Right ventricle myocardium superior (tissue), 1 donor: ENCODE measurements around the gene BAD. TPM values are rescaled to one million over a fixed set of nuclear protein-coding genes. Genes with fewer than 3 reads are reported as not detected.
A peak's percentile ranks its signal among the peaks of the same experiment; 100 is the strongest.
"Not testable (repeated sequence)": the region's sequence is repeated elsewhere in the genome, so short reads cannot be mapped to it uniquely, and the experiment has no call there.

Source experiments
- ATAC-seq: fragments of 200-7000 bp; cut with Tn5 transposase; one replicate; pipeline ENCODE4 v1.9.1; 2020; ENCODE audit warnings: mild to moderate bottlenecking; ENCODE audit not compliant: poor library complexity
- DNase-seq: peaks from one replicate; pipeline ENCODE4 v3.0.0-alpha.2; 2020
- intact Hi-C: fragments of 100-400 bp; cut with DNase I; formaldehyde crosslinking; loops from one replicate; pipeline ENCODE4 v1.11.2; 2022
- total RNA-seq: library from RNA; stranded (reverse); fragmentation: NEBNext Ultra II Directional; extraction: Animal tissue kit (Norgen Biotek cat#: 25700); gene quantifications from one replicate; pipeline ENCODE4 v1.2.1, GENCODE V29; 2021
- donor health status: DM: no; HTN: yes; CAD: no; lungs with severe emphysema.

The BAD gene
- total RNA-seq, 1 donor from 2014 or later = 90.1 TPM

DNA sequence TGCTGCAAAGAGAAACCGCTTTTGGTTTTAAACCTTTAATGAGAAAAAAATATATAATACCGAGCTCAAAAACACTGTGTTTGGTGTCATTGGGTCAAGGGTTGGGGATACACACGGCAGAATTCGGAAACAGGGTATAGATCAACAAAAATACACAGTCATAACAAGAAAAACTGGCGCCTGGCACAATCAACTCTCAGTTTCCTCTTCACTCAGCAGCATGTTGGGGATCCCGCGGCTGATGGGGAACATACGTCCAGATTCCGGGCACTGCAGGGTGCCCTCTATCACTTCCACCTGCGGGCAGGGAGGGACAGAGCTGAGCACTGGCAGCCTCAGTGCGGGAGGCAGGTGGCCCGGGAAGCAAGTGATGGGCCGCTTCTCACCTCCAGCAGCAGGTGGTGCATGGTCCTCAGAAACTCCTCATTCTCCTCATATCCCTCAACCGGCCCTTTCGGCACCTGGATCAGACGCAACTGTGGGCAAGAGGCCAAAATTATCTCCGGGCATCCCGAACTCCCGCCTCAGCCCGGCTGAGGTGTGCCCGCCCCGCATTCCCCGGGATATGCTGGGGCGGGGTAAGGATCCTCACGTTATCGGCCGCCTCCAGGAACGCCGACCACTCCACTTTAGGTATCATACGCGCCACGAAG, 32.3 kb upstream of the BAD start:
- intact Hi-C loops = loop anchor here (5.0 kb wide), 1 partner anchor 41 kb away; the partner anchor contains the start of gene RPS6KA4
- no peak for DNase-seq
- ATAC-seq = no peak

DNA sequence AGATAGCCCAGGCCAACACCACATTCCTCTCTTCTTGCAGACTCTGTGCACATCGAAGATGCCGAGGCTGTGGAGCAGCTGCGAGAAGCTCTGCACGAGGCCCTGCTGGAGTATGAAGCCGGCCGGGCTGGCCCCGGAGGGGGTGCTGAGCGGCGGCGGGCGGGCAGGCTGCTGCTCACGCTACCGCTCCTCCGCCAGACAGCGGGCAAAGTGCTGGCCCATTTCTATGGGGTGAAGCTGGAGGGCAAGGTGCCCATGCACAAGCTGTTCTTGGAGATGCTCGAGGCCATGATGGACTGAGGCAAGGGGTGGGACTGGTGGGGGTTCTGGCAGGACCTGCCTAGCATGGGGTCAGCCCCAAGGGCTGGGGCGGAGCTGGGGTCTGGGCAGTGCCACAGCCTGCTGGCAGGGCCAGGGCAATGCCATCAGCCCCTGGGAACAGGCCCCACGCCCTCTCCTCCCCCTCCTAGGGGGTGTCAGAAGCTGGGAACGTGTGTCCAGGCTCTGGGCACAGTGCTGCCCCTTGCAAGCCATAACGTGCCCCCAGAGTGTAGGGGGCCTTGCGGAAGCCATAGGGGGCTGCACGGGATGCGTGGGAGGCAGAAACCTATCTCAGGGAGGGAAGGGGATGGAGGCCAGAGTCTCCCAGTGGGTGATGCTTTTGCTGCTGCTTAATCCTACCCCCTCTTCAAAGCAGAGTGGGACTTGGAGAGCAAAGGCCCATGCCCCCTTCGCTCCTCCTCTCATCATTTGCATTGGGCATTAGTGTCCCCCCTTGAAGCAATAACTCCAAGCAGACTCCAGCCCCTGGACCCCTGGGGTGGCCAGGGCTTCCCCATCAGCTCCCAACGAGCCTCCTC, 31.4 kb upstream of the BAD start:
- intact Hi-C loops = loop anchor here (5.0 kb wide), 1 partner anchor 41 kb away; the partner anchor contains the start of gene RPS6KA4
- not testable (repeated sequence) for ATAC-seq, DNase-seq

- no peak for ATAC-seq
- no peak for DNase-seq
Observed at GRCh38 chr11:64314805-64315561, 30.5 kb upstream of the BAD start.

DNA sequence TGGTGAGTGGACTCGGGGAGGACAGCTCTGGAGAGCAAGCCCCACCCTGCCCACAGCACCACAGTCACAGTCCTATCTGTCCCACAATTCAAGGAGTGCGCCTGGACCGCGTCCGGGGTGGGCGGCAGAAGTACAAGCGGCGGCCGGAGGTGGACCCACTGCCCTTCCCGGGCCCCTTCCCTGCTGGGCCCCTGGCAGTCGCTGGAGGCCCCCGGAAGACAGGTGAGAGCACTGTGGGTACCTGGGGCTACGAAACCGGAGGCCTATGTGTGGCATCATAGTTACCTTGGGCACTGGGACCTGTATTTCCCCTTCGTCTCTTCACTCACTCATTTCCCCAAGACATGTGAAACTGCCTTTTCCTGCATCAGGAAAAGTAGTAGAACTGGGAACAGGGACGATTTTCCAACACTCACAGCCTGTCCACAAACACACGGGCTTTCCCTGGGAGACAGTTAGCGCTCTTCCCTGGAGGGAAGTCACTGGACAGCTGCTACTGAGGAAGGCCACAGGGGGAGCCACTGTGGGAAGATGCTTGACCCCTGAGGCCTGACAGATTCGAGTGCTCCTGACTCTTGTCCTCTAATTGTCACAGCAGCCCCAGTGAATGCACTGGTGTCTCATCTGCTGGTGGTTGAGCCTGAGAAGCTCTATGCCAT, 29.8 kb upstream of the BAD start:
- intact Hi-C loops = no loop called here
- ATAC-seq (no peak), DNase-seq (no peak)

More at GRCh38 chr11:64314805-64315561, 30.5 kb upstream of the BAD start:
- intact Hi-C loops = loop anchor here (5.0 kb wide), 1 partner anchor 42 kb away; the partner anchor contains the start of gene RPS6KA4

- peak; percentile 84 for DNase-seq
- ATAC-seq = no peak
- intact Hi-C loops = no loop called here
Observed at GRCh38 chr11:64313491-64314145, 29.2 kb upstream of the BAD start.

- ATAC-seq (no peak), DNase-seq (no peak)
- intact Hi-C loops = no loop called here
Observed at GRCh38 chr11:64312947-64313346, 28.5 kb upstream of the BAD start.

DNA sequence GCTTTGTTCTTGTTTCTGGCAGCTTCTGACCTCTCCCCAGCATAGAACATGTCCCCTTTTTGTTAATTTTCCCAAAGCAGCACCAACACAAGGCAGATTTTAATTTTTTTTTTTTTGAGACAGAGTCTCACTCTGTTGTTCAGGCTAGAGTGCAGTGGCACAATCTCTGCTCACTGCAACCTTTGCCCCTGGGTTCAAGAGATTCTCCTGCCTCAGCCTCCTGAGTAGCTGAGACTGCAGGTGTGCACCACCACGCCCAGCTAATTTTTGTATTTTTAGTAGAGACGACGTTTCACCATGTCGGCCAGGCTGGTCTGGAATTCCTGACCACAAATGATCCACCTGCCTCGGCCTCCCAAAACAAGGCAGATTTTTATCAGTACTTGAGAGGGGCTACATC, 23.3 kb upstream of the BAD start:
- ATAC-seq, intact Hi-C loops, DNase-seq: not testable (repeated sequence)

DNA sequence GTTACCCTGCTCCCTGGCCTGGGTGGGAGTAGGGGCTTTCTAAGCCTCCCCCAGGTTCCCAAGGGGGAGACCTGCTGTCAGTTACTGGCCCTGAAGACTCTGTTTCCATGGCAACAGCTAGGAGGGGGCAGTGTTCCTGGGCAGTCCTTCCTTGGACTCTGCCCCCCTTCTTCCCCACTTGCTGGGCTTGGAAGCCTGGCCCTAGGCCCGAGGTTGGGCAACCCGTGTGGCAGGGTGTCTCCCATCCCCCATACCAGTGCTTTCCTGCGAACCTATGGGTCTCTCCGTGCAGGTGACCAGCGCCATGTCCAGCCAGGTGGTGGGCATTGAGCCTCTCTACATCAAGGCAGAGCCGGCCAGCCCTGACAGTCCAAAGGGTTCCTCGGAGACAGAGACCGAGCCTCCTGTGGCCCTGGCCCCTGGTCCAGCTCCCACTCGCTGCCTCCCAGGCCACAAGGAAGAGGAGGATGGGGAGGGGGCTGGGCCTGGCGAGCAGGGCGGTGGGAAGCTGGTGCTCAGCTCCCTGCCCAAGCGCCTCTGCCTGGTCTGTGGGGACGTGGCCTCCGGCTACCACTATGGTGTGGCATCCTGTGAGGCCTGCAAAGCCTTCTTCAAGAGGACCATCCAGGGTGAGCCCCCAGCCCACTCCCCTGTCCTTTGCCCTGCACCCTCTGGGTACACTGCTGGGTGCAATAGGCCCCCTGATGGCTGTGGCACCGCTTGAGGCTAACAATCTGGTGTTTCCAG, 22.6 kb upstream of the BAD start:
- intact Hi-C loops = no loop called here
- no peak for DNase-seq
- ATAC-seq = no peak

GRCh38 chr11:64306563-64306875, 22.1 kb upstream of the BAD start:
- no peak for ATAC-seq
- no peak for DNase-seq
- intact Hi-C loops = no loop called here

DNA sequence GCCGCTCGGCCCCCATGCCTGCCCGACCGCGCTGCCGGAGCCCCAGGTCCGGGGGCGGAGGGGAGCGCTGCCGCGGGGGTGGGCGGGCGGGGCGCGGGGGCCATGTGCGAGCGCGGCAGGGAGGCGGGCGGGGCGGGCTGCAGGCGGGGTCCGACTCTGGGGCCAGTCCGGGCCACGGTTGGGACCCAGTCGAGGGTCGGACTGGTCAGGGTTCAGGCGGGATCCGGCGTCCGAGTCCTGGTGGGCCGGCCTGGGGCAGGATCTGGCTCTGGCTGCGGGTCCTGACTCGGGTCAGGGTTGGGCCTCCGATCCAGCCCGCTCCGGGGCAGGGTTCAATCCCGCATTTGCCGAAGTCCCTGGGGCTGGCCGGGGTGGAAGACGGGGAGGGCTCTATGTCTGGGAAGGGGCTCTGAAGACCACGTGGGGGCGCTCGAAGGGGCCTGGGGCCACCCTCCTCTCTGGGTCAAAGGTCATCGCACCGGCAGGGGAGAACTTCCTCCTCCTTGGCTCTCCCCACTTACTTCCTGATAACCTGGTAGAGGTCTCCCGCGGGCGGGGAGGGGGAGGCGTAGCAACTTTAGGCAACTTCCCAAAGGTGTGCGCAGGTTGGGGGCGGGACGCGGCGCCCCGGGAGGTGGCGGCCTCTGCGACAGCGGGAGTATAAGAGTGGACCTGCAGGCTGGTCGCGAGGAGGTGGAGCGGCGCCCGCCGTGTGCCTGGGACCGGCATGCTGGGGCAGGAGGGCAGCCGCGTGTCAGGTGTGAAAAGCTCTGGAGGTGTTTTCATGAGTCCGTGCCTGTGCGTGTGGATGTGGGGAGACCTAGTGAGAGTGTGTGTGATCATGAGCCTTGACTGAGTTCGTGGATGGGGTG, 21.5 kb upstream of the BAD start:
- intact Hi-C loops = no loop called here
- ATAC-seq (peak; percentile 25), DNase-seq (peak; percentile 86)

GRCh38 chr11:64305075-64305690, 20.7 kb upstream of the BAD start, which contains the start of gene ESRRA:
TSS of gene ESRRA (plus strand) at chr11:64305524. CDS start at chr11:64307180, 1,656 bp downstream.
- DNase-seq (peak; percentile 100), ATAC-seq (peak; percentile 86)
- intact Hi-C loops = no loop called here

DNA sequence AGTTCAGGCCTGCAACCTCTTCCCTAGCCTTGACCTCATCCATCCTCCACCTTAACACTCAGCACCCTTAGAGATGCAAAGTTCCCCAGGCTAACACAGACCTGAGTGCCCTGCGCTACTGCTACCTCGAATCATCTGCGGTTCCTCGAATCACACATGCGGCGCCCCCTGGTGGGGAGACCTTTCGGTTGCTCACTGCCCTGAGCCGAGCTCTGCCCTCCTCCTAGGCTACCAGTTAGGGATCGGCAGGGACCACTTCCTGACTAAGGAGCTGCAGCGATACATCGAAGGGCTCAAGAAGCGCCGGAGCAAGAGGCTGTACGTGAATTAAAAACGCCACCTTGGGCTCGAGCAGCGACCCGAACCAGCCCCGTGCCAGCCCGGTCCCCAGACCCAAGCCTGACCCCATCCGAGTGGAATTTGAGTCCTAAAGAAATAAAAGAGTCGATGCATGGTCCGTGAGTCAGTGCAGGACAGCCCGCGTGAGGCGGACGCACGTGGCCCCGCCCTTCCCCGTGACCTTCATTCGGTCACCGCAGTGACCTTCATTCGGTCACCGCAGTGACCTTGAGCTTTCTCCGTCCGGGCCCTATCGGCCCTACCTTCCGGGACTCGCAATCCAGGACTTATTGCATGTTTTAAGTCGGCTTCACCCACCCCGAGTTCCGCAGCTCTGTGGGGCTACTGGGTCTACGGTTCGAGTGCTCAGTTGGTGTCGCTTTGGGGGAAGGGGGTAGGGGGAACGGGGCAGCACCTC, 20.0 kb upstream of the BAD start:
- intact Hi-C loops = loop anchor here (5.0 kb wide), 1 partner anchor 102 kb away; no protein-coding TSS in a partner anchor
- DNase-seq (peak; percentile 98), ATAC-seq (peak; percentile 58)

GRCh38 chr11:64304032-64304315, 19.5 kb upstream of the BAD start:
- intact Hi-C loops = loop anchor here (5.0 kb wide), 1 partner anchor 102 kb away; no protein-coding TSS in a partner anchor
- no peak for ATAC-seq
- DNase-seq = no peak

GRCh38 chr11:64303109-64304031, 18.9 kb upstream of the BAD start:
- intact Hi-C loops = loop anchor here (5.0 kb wide), 1 partner anchor 101 kb away; no protein-coding TSS in a partner anchor
- no peak for ATAC-seq

More at GRCh38 chr11:64303109-64304031, 18.9 kb upstream of the BAD start:
- DNase-seq = no peak
